GM12878 (cell line): ENCODE measurements around the gene CCSER1. TPM values are rescaled to one million over a fixed set of nuclear protein-coding genes. Genes with fewer than 3 reads are reported as not detected.

Source experiments
- BHLHE40 ChIP-seq, 2 experiments: fragments of 450-650 bp in 1 of 2; IDR thresholded peaks; 2 replicates each; pipeline ENCODE4 v1.6.1; 2011 to 2017; ENCODE audit warnings: low read depth in 2 of 2, borderline replicate concordance in 1 of 2, improper control_type of control experiment in 1 of 2, low read length in 1 of 2, mild to moderate bottlenecking in 1 of 2
- FOS ChIP-seq: IDR thresholded peaks from 3 replicates; pipeline ENCODE4 v1.6.1; 2011; ENCODE audit warnings: borderline replicate concordance; ENCODE audit not compliant: insufficient read length; ENCODE audit errors: extremely low read depth
- HDAC6 ChIP-seq: fragments of 200-600 bp; sonication (generic); IDR thresholded peaks from one replicate; pipeline ENCODE4 v1.8.0; 2017; ENCODE audit warnings: antibody characterized with exemption; ENCODE audit not compliant: unreplicated experiment
- HDGF ChIP-seq: fragments of 450-650 bp; IDR thresholded peaks from 2 replicates; pipeline ENCODE4 v1.6.1; 2016; ENCODE audit warnings: antibody characterized with exemption
- PAX8 ChIP-seq: fragments of 450-650 bp; IDR thresholded peaks from 2 replicates; pipeline ENCODE4 v1.6.1; 2017; ENCODE audit warnings: mild to moderate bottlenecking, moderate library complexity
- RFX5 ChIP-seq: IDR thresholded peaks from 2 replicates; pipeline ENCODE4 v1.6.1; 2011; ENCODE audit warnings: low read depth, low read length, improper control_type of control experiment
- SP1 ChIP-seq: IDR thresholded peaks from one replicate; pipeline ENCODE4 v1.6.1; 2011; ENCODE audit warnings: low read depth, low read length
- SPI1 ChIP-seq: IDR thresholded peaks from 2 replicates; pipeline ENCODE4 v1.6.1; 2011; ENCODE audit warnings: low read depth, mild to moderate bottlenecking, low read length, moderate library complexity, borderline replicate concordance; ENCODE audit not compliant: insufficient read depth
- ZBTB33 ChIP-seq: fragments of 450-650 bp; IDR thresholded peaks from 2 replicates; pipeline ENCODE4 v1.6.1; 2017; ENCODE audit warnings: mild to moderate bottlenecking
- polyA plus RNA-seq, 11 experiments: library from polyadenylated mRNA; depleted of rRNA in 4 of 11; unstranded in 6 of 11; stranded (reverse) in 5 of 11; fragments of >200 nt; fragmentation: Nextera tagmentation in 4 of 11; fragmentation: Illumina TruSeq in 1 of 11; extraction: Ambion mirVana in 4 of 11; extraction: Trizol in 1 of 11; gene quantifications; 1 replicate in 1 of 11; 2 replicates in 10 of 11; pipeline versions ENCODE4 v1.2.1 to v1.2.3, GENCODE V29; 2011 to 2016; ENCODE audit warnings: inconsistent platforms in 2 of 11, missing spikeins in 2 of 11, low read depth in 1 of 11
- total RNA-seq, 4 experiments: library from RNA; depleted of rRNA in 3 of 4; stranded (reverse); fragments of >200 nt in 3 of 4; fragmentation: Illumina TruSeq in 1 of 4; extraction: Trizol in 1 of 4; gene quantifications; 2 replicates each; pipeline versions ENCODE4 v1.2.1 to v1.2.3, GENCODE V29; 2013 to 2021
- TF ChIP-seq, protein P1 (sequence below): fragments of 450-650 bp; IDR thresholded peaks from 2 replicates; pipeline ENCODE4 v1.6.1; 2017; ENCODE audit warnings: antibody characterized with exemption, mild to moderate bottlenecking, moderate library complexity

Gene CCSER1
- total and polyA plus RNA-seq, 10 of the 15 experiments (the other 5 are each of a cell fraction or from before 2014, with no cell fraction given) = 0.22 to 2.7 (median 1.0) TPM

DNA sequence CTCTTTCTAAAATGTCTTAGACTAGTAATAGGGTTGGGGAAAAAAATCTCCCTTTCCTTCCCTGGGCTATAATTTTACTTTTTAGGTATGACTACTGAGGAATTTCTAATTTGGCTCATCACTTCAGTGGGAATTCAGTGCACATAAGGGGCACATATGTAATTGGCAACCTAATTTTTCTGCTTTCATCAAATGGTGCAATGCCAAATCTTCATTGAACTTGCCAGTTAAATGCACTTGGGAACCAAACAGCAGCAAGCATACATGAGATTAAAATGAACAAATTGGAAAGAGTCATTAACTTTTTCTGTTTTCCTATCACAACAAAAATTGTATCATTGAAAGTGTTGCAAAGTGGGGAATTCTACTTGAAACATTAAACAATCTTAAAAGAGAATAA is 2.9 kb upstream of the CCSER1 start (continued):
- TF ChIP-seq, protein P1, sequence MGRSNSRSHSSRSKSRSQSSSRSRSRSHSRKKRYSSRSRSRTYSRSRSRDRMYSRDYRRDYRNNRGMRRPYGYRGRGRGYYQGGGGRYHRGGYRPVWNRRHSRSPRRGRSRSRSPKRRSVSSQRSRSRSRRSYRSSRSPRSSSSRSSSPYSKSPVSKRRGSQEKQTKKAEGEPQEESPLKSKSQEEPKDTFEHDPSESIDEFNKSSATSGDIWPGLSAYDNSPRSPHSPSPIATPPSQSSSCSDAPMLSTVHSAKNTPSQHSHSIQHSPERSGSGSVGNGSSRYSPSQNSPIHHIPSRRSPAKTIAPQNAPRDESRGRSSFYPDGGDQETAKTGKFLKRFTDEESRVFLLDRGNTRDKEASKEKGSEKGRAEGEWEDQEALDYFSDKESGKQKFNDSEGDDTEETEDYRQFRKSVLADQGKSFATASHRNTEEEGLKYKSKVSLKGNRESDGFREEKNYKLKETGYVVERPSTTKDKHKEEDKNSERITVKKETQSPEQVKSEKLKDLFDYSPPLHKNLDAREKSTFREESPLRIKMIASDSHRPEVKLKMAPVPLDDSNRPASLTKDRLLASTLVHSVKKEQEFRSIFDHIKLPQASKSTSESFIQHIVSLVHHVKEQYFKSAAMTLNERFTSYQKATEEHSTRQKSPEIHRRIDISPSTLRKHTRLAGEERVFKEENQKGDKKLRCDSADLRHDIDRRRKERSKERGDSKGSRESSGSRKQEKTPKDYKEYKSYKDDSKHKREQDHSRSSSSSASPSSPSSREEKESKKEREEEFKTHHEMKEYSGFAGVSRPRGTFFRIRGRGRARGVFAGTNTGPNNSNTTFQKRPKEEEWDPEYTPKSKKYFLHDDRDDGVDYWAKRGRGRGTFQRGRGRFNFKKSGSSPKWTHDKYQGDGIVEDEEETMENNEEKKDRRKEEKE = no peak
- no peak for TF ChIP-seq HDGF
- TF ChIP-seq PAX8 = no peak
- TF ChIP-seq RFX5 = no peak
- TF ChIP-seq SPI1 = no peak
- TF ChIP-seq SP1 = no peak
- no peak for TF ChIP-seq HDAC6
- no peak for TF ChIP-seq ZBTB33
- no peak for TF ChIP-seq FOS
- no peak for TF ChIP-seq BHLHE40 (IDR thresholded peaks at IDR 0.05; ENCODE audit: borderline replicate concordance in 1 of 2, low read depth in 2 of 2, low read length in 1 of 2)
